Trophoblast cell (in vitro differentiated cells and primary cell): ENCODE data around the gene ZFHX2.

Experiments used
- DNase-seq, 2 donors: peaks; one replicate each; pipeline ENCODE4 v3.0.0-alpha.2; 2016
- H2AFZ ChIP-seq: 2 replicates; pipeline ENCODE4 v1.6.1; 2013; ENCODE audit warnings: low read length, moderate library complexity, mild to moderate bottlenecking; ENCODE audit not compliant: insufficient read depth, poor library complexity
- H2AK5ac ChIP-seq: 2 replicates; pipeline ENCODE4 v1.6.1; 2013; ENCODE audit warnings: mild to moderate bottlenecking, low read length
- H2BK120ac ChIP-seq: 2 replicates; pipeline ENCODE4 v1.6.1; 2013; ENCODE audit warnings: low read length, mild to moderate bottlenecking, moderate library complexity; ENCODE audit not compliant: insufficient read depth, poor library complexity
- H2BK12ac ChIP-seq: 2 replicates; pipeline ENCODE4 v1.6.1; 2013; ENCODE audit warnings: mild to moderate bottlenecking, low read length, moderate library complexity
- H2BK5ac ChIP-seq: 2 replicates; pipeline ENCODE4 v1.6.1; 2013; ENCODE audit warnings: low read length, low read depth, moderate library complexity, mild to moderate bottlenecking; ENCODE audit not compliant: poor library complexity
- H3K14ac ChIP-seq: 2 replicates; pipeline ENCODE4 v1.6.1; 2013; ENCODE audit warnings: mild to moderate bottlenecking, low read length
- H3K18ac ChIP-seq: 2 replicates; pipeline ENCODE4 v1.6.1; 2013; ENCODE audit warnings: mild to moderate bottlenecking, low read length
- H3K23ac ChIP-seq: 2 replicates; pipeline ENCODE4 v1.6.1; 2013; ENCODE audit warnings: low read length
- H3K27ac ChIP-seq: 2 replicates; pipeline ENCODE4 v1.5.1; 2013; ENCODE audit warnings: low read depth, mild to moderate bottlenecking, inconsistent platforms, low read length, moderate library complexity
- H3K27me3 ChIP-seq: 2 replicates; pipeline ENCODE4 v1.6.1; 2013; ENCODE audit warnings: inconsistent platforms, mild to moderate bottlenecking, low read length, moderate library complexity; ENCODE audit not compliant: insufficient read depth
- H3K36me3 ChIP-seq, 2 experiments: 1 replicate in 1 of 2; 2 replicates in 1 of 2; pipeline ENCODE4 v1.6.1; 2013; ENCODE audit warnings: low read length in 2 of 2, mild to moderate bottlenecking in 2 of 2, moderate library complexity in 1 of 2; ENCODE audit not compliant: insufficient read depth in 2 of 2, control insufficient read depth in 1 of 2
- H3K4ac ChIP-seq: 2 replicates; pipeline ENCODE4 v1.6.1; 2013; ENCODE audit warnings: low read depth, mild to moderate bottlenecking, low read length, moderate library complexity
- H3K4me1 ChIP-seq, 2 experiments: 1 replicate in 1 of 2; 2 replicates in 1 of 2; pipeline ENCODE4 v1.6.1; 2013; ENCODE audit warnings: low read length in 2 of 2, mild to moderate bottlenecking in 2 of 2, moderate library complexity in 1 of 2; ENCODE audit not compliant: insufficient read depth in 2 of 2, control insufficient read depth in 1 of 2
- H3K4me2 ChIP-seq: 2 replicates; pipeline ENCODE4 v1.6.1; 2013; ENCODE audit warnings: inconsistent platforms, mild to moderate bottlenecking, low read length, moderate library complexity
- H3K4me3 ChIP-seq: 2 replicates; pipeline ENCODE4 v1.5.1; 2013; ENCODE audit warnings: mild to moderate bottlenecking, low read depth, low read length, inconsistent platforms
- H3K79me1 ChIP-seq: one replicate; pipeline ENCODE4 v1.6.1; 2013; ENCODE audit warnings: low read length
- H3K79me2 ChIP-seq: 2 replicates; pipeline ENCODE4 v1.6.1; 2013; ENCODE audit warnings: low read length, mild to moderate bottlenecking; ENCODE audit not compliant: control insufficient read depth, insufficient read depth, poor library complexity
- H3K9ac ChIP-seq: 2 replicates; pipeline ENCODE4 v1.6.1; 2013; ENCODE audit warnings: mild to moderate bottlenecking, low read length
- H3K9me3 ChIP-seq: 2 replicates; pipeline ENCODE4 v1.6.1; 2013; ENCODE audit warnings: low read depth, mild to moderate bottlenecking, control low read depth, inconsistent platforms, low read length; ENCODE audit not compliant: insufficient read depth
- H4K12ac ChIP-seq: 2 replicates; pipeline ENCODE4 v1.6.1; 2013; ENCODE audit warnings: low read depth, mild to moderate bottlenecking, low read length, moderate library complexity
- H4K8ac ChIP-seq: 2 replicates; pipeline ENCODE4 v1.6.1; 2013; ENCODE audit warnings: low read depth, mild to moderate bottlenecking, low read length, moderate library complexity
- H4K91ac ChIP-seq: one replicate; pipeline ENCODE4 v1.6.1; 2013; ENCODE audit warnings: low read depth, mild to moderate bottlenecking, low read length, moderate library complexity
- WGBS: extraction: QIAGEN DNeasy Blood & Tissue Kit; methylation state at CpG from one replicate; pipeline ENCODE4 v1.1.7; 2013; ENCODE audit warnings: missing lambda C conversion rate; ENCODE audit not compliant: insufficient read length, insufficient coverage; ENCODE audit errors: extremely low coverage; 5-methylcytosine and 5-hydroxymethylcytosine counted together

The ZFHX2 gene

DNA sequence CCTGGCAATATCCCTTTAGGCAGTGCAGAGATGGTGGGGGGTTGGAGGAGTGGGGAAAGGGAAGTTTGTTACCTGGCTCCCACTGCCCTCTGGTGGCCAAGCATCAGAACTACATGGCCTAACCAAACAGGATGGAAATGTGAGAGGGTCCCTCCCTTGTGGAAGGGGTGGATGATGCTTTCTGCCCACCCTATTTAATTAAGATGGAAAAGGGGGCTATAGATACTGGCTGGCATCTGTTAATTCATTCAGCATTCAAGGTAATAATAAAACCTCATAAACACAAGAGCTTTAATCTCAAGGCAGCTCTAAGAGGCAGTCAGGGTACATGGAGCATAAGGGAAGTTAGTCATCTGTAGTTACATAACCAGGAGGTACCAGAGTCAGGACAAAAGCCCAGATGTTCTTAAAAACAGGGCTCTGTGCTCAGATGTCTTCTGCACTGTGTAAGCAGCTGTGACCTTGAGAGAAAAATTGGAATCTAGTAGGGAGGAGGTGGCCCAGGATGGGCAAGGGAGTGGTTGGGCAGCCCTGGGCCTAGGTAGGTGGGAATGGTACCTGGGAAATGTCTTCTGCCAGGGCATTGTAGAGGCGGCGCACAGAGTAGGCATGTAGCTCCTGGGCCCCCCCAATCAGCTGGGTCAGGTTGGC lies 11.4 kb upstream of the ZFHX2 start:
- Histone ChIP-seq H3K4me1 (peaks cover 4 to 5% of the 10 kb centered on the region in 2 experiments), H3K14ac (no peak overlapping the region), H3K79me1 (peaks cover 7% of the 10 kb centered on the region), H3K4me2 (no peak overlapping the region), H2AK5ac (no peak overlapping the region), H2BK12ac (no peak overlapping the region), H3K4ac (no peak overlapping the region), H4K91ac (no peak overlapping the region), H3K23ac (no peak overlapping the region), H4K8ac (no peak overlapping the region), H4K12ac (no peak overlapping the region), H3K4me3 (peak overlapping the region; percentile 10), H3K27ac (no peak overlapping the region), H3K9ac (no peak overlapping the region), H3K36me3 (peaks cover 66 to 74% of the 10 kb centered on the region in 2 experiments), H2BK120ac (no peak overlapping the region), H3K9me3 (peaks cover 7% of the 10 kb centered on the region), H3K27me3 (no peaks in the 10 kb centered on the region), H3K18ac (no peak overlapping the region), H2BK5ac (no peak overlapping the region), H2AFZ (no peak overlapping the region), H3K79me2 (peaks cover 5% of the 10 kb centered on the region)
- DNase-seq: peak in 1 of 2 donors; percentile 59
- WGBS: no CpG with 5 or more reads among the region's 2 CpGs

DNA sequence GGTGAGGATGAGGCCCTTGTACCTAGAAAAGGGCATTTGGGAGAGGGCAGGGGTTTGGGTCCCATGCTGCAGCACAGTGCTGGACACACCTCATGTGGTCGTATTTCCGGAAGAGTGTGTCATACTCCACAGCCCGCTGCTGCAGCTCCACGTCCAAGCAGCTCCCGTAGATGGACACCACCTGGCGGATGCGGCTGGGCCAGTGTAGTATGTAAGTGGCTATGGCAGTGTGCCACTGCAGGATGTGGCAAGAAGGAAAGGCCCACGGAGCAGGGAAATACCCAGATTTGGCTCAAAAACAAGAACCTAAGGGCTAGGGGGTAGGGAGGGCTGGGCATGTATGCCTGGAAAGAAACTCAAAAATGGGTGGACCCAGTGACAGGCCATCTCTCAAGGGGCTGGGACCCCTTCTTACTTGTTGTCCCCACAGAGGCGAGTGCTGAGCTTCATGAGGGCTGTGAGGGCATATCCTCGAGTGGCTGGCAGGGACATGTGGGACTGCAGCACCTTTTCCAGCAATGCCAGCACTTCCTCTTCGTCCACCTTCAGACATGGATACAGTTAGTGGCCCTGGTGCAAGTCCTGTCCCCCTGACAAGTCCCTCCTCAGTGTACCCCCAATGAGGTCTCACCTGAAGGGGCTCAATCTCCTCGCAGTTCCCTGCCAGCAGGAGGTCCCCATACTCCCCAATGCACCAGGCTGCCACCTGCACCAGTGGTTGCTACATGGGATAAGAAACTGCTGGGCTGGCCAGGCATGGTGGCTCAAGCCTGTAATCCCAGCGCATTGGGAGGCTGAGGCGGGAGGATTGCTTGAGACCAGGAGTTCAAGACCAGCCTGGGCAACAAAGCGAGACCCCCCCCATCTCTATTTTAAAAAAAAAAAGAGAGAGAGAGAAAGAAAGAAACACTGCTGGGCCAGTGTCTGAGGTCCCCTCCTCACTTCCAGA lies 10.6 kb upstream of the ZFHX2 start:
- no peak overlapping the region for H2AK5ac ChIP-seq
- no peaks in the 10 kb centered on the region for H3K27me3 ChIP-seq
- H4K91ac ChIP-seq: no peak overlapping the region
- H3K36me3 ChIP-seq: peaks cover 66 to 75% of the 10 kb centered on the region in 2 experiments
- peaks cover 3% of the 10 kb centered on the region for H3K79me1 ChIP-seq
- H3K27ac ChIP-seq: no peak overlapping the region
- H4K12ac ChIP-seq: no peak overlapping the region
- no peak overlapping the region for H2AFZ ChIP-seq
- H2BK5ac ChIP-seq: no peak overlapping the region
- no peak overlapping the region for H3K18ac ChIP-seq
- no peak overlapping the region for H3K4me2 ChIP-seq
- no CpG with 5 or more reads among the region's 15 CpGs for WGBS
- H3K4ac ChIP-seq: no peak overlapping the region
- H3K4me1 ChIP-seq: peaks cover 4 to 5% of the 10 kb centered on the region in 2 experiments
- no peak overlapping the region for H2BK120ac ChIP-seq
- no peak overlapping the region for H2BK12ac ChIP-seq
- no peak overlapping the region for H3K14ac ChIP-seq
- peaks cover 3% of the 10 kb centered on the region for H3K79me2 ChIP-seq
- DNase-seq: no peak
- no peak overlapping the region for H3K9ac ChIP-seq
- H3K4me3 ChIP-seq: peak overlapping the region; percentile 25
- H3K9me3 ChIP-seq: peaks cover 7% of the 10 kb centered on the region
- H3K23ac ChIP-seq: no peak overlapping the region
- no peak overlapping the region for H4K8ac ChIP-seq

DNA sequence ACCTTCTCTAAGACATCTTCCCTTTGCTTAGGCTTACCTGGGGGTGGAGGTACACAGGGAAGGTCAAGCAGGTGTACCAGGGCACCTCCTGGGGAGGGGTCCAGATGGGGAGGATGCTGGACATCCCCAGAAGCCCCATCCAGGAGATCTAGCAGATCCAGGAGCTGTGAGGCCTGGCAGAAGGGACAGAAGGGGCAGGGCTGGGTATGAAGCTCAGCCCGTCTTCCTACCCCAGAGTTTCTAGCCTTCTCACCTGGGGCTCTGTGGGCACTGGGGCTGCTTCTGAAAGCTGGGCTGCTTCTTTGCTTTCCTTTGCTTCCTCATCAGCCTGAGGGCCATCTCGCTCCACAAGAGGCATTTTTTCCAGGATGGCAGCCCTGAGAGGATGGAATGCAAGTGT lies 9.7 kb upstream of the ZFHX2 start:
- Histone ChIP-seq H3K27me3 (no peaks in the 10 kb centered on the region), H4K12ac (no peak overlapping the region), H3K9ac (no peak overlapping the region), H4K91ac (no peak overlapping the region), H3K4ac (no peak overlapping the region), H4K8ac (no peak overlapping the region), H3K4me2 (no peak overlapping the region), H2AK5ac (no peak overlapping the region), H2BK12ac (no peak overlapping the region), H3K36me3 (peaks cover 65 to 75% of the 10 kb centered on the region in 2 experiments), H2BK120ac (no peak overlapping the region), H3K79me2 (peaks cover 4% of the 10 kb centered on the region), H3K23ac (no peak overlapping the region), H3K18ac (no peak overlapping the region), H3K27ac (no peak overlapping the region), H3K14ac (no peak overlapping the region), H2AFZ (no peak overlapping the region), H2BK5ac (no peak overlapping the region), H3K4me1 (peaks cover 5 to 9% of the 10 kb centered on the region in 2 experiments), H3K9me3 (peaks cover 7% of the 10 kb centered on the region), H3K4me3 (no peak overlapping the region), H3K79me1 (peaks cover 3% of the 10 kb centered on the region)
- no peak for DNase-seq
- WGBS: no CpG with 5 or more reads among the region's 2 CpGs

DNA sequence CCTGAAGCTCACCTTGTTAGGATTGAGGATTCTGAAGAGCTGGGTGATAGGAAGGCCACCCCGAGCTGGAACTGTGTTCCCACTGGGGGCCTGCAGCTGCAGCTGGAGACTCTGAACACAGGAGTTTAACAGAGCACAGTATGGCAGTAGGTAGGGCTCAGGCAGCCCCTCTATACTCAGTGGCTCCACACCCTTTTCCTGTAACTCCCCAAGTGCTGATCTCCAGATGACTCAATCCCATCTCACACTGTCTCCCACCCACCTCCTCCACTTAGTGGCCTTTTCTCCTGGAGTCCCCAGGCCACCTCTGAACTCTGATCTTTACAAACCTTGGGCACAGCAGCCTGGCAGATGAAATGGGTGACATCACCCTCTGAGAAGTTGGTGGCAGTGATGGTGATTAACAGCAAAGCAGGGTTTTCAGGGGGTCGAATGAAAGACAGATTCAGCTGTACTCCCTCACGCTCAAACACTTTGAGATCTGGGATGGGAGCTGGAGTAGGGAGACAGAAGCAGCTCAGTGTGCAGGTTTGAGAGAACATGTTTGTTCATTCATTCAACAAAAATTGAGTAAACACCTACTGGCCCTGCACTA lies 8.5 kb upstream of the ZFHX2 start:
- no peak for DNase-seq
- Histone ChIP-seq H3K23ac (no peak overlapping the region), H3K79me1 (peaks cover 7% of the 10 kb centered on the region), H3K36me3 (peaks cover 53 to 64% of the 10 kb centered on the region in 2 experiments), H2BK120ac (no peak overlapping the region), H3K4ac (no peak overlapping the region), H3K4me1 (peaks cover 5 to 10% of the 10 kb centered on the region in 2 experiments), H3K14ac (no peak overlapping the region), H3K27me3 (no peaks in the 10 kb centered on the region), H3K79me2 (peaks cover 7% of the 10 kb centered on the region), H4K91ac (no peak overlapping the region), H3K18ac (no peak overlapping the region), H3K4me3 (no peak overlapping the region), H3K9ac (no peak overlapping the region), H2BK12ac (no peak overlapping the region), H3K9me3 (peaks cover 7% of the 10 kb centered on the region), H3K4me2 (no peak overlapping the region), H2AK5ac (no peak overlapping the region), H2AFZ (no peak overlapping the region), H2BK5ac (no peak overlapping the region), H4K12ac (no peak overlapping the region), H4K8ac (no peak overlapping the region), H3K27ac (no peak overlapping the region)
- WGBS: no CpG with 5 or more reads among the region's 3 CpGs
